DMS 273 (cell line): Measurements from ENCODE around the gene OR56B1.

ENCODE experiments used
- DNase-seq: peaks from one replicate; lab custom pipeline; 2025; ENCODE audit not compliant: unreplicated experiment; lab: John Stamatoyannopoulos, UW

The OR56B1 gene

GRCh38 chr11:5727691-5728090 lies 8.6 kb upstream of the OR56B1 start:
- DNase-seq, result no peak

GRCh38 chr11:5737091-5737490 lies 843 bp downstream of the OR56B1 start:
- DNase-seq, result no peak

DNA sequence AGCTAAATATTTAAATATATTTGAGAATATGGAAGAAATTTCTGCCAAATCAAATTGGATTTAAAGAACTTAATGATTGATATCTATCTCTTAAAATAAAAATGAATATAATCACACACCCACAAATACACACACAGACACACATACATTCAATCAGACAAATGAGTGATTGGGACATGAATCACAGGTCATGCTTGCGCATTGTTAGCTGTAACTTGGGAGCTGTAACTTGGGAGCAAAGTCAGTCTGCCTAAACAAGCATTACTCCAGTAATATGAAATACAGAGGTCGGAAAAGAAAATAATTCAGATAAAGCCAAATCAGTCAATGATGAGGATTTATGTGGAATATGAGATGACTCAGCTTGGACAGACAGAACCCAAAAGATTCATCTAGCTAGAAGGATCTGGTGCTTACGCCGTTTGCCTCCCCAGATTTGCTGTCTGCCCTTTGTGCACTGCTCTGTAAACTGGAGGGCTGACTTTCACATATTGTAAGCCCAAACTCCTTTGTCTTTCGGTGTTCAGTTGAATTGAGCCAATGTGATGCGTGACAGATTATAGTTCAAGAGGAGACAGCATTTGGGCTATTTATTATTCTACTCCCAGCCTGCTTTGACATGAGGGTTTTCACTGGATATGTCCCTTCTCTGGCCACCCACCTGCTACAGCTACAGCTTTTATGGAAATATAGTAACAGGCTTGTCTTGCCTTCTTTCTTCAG lies 1.6 kb downstream of the OR56B1 start:
- no peak for DNase-seq

DNA sequence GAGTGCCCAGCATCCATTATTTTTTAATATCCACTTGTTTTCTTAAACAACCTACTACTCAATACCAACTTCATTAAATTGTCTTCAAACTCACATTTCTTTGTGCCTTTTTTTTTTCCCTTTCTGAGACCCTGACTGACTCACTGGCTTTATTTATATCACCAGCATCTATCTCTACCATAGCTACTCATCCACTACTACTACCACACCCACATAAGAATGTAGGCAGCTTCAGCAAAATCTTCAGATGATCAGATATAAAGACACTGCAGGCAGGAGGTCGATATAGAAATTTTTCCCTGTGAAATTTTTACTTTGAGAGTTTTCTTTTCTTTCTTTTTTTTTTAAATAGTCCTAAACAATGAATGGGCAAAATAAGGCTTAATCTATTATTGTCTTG lies 2.2 kb downstream of the OR56B1 start:
- no peak for DNase-seq

GRCh38 chr11:5746614-5747013 lies 10.4 kb downstream of the OR56B1 start:
- DNase-seq, result no peak

DNA sequence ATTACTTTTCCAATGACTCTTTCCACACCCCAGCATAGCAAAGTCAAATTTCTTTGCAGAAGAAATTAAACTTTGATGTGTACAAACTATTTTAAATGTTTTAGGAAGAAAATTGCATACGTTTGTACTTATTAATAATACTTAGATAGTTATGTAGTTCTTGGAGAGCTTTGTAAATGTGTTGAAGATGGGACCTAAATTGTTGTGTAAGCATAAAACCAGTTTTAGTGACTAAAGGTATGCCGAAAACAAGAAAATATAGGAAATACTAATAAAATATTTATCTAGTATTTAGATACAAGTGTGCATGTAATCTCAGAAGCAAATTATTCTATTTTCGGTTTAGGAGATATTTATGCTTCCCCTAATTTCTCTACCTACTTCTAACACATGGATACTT lies 13.6 kb downstream of the OR56B1 start:
- no peak for DNase-seq

DNA sequence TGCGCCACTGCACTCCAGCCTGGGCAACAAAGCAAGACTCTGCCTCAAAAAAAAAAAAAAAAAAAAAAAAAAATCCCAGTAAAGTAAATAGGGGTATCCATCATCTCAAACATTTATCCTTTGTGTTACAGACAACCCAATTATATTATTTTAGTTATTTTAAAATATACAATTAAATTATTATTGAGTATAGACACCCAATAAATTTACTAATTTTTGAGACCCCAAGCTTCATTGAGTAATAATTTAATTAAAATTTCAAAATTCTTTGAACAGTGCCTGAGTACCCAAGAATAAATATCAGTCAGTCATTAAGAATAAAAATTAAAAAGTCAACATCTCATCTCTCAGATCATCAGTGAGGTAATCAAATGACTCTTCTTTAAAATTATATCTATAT lies 17.7 kb downstream of the OR56B1 start, which contains the start of gene OR52N4:
TSS of gene OR52N4 (plus strand) at position 301 of the 400 bp plus-strand sequence. CDS start 498 bp downstream, outside the sequence.
- no peak for DNase-seq

- DNase-seq, result no peak
Measured at GRCh38 chr11:5767056-5767455, 30.8 kb downstream of the OR56B1 start.

DNA sequence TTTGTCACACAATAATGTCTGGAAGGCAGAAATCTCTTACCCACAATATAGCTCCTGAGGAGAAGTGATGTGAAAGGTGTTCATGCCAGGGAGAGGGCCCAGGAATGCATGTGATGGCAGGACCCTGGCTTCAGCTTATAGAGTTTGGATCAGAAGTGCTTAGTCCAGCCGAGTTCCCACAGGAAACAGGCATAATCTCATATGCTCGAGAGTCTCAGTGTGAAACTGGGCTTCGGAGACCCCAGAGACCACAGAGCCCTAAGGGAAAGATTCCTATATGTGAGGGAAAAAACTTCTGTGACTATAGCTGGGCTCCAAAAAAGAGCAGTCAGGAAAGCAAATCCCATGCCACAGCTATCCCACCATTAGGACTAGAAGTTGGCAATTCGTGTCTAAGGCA lies 47.0 kb downstream of the OR56B1 start, which contains the start of gene OR52N5:
TSS of gene OR52N5 (minus strand) at position 101 of the 400 bp plus-strand sequence. CDS start 4,721 bp downstream, outside the sequence.
- DNase-seq, result no peak
